Measurements from ENCODE around the gene EHD4. TPM values are rescaled to one million over a fixed set of nuclear protein-coding genes. Genes with fewer than 3 reads are reported as not detected.

The EHD4 gene
- total RNA-seq, 1 donor from 2014 or later, result 21.1 TPM

DNA sequence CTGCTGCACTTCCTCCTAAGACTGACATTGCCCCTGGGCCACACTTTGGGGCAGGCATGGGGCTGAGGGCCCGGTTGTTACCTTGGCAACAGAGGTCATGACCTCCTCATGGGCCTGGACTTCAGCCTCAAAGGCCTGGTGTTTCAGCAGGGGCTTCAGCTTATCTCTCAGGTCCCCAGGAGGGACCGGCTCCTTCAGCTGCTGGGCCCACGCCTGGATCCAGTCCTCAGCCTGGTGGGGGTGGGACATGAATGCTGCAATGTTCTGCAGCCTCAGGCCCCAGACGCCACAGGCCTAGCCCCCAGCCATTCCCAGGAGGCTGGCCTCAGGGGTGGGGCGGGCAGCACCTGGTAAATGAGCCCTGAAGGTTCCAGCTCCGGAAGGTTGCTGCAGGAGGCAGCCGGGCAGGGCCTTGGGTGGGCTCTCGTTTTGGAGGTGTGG, 106.1 kb downstream of the EHD4 start:
- Histone ChIP-seq H3K4me3 (ENCODE audit: low read depth, low read length) (no peak overlapping the region), H3K27me3 (ENCODE audit: control insufficient read depth, insufficient read depth, low read length) (no peaks in the 10 kb centered on the region), H3K36me3 (ENCODE audit: control insufficient read depth, insufficient read depth, low read length) (no peaks in the 10 kb centered on the region)
- FAIRE-seq (no peak), DNase-seq (ENCODE audit: low read depth) (no peak)
- TF ChIP-seq CTCF (IDR thresholded peaks at IDR 0.05; ENCODE audit: insufficient read depth, low read length, severe bottlenecking), result no peak

- FAIRE-seq, result no peak
- no peak for TF ChIP-seq CTCF (IDR thresholded peaks at IDR 0.05; ENCODE audit: insufficient read depth, low read length, severe bottlenecking)
- H3K4me3 ChIP-seq (ENCODE audit: low read depth, low read length), result no peak overlapping the region
These were observed 106.8 kb downstream of the EHD4 start for GRCh38 chr15:41865490-41866055.

DNA sequence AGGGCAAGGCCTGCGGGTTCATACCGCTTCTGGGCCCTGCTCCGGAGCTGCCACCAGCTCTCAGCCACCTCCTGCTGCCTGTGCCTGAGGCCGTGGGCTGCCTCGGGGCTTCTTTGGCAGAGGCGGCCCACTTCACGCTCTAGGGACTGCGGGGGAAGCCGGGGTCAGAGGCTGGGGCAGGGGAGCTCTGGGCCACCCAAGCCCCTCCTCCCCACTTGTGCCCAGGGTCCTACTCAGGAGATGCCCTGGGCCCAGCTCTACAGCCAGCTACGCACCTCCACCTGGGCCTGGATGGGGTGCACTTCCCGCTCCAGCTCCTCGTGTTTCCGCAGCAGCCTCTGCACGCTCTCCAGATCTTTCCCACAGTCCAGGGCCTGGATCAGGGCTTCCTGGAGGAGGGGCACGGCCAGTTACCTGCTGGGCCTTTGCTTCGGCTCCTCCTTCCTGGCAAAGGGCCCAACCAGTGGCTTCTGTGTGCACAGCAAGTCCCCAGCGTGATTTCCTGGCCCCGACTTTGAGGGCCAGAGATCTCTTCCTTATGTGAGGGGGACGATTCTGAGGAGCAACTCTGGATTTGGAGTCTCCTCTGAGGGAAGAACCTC, 109.7 kb downstream of the EHD4 start:
- H3K4me3 ChIP-seq (ENCODE audit: low read depth, low read length), result no peak overlapping the region
- no peaks in the 10 kb centered on the region for H3K36me3 ChIP-seq (ENCODE audit: control insufficient read depth, insufficient read depth, low read length)
- no peak for FAIRE-seq
- no peaks in the 10 kb centered on the region for H3K27me3 ChIP-seq (ENCODE audit: control insufficient read depth, insufficient read depth, low read length)
- no peak for TF ChIP-seq CTCF (IDR thresholded peaks at IDR 0.05; ENCODE audit: insufficient read depth, low read length, severe bottlenecking)
- peak; percentile 15 for DNase-seq (ENCODE audit: low read depth)

More at GRCh38 chr15:41865490-41866055, 106.8 kb downstream of the EHD4 start:
- Histone ChIP-seq H3K27me3 (ENCODE audit: control insufficient read depth, insufficient read depth, low read length) (no peaks in the 10 kb centered on the region), H3K36me3 (ENCODE audit: control insufficient read depth, insufficient read depth, low read length) (no peaks in the 10 kb centered on the region)
- no peak for DNase-seq (ENCODE audit: low read depth)

DNA sequence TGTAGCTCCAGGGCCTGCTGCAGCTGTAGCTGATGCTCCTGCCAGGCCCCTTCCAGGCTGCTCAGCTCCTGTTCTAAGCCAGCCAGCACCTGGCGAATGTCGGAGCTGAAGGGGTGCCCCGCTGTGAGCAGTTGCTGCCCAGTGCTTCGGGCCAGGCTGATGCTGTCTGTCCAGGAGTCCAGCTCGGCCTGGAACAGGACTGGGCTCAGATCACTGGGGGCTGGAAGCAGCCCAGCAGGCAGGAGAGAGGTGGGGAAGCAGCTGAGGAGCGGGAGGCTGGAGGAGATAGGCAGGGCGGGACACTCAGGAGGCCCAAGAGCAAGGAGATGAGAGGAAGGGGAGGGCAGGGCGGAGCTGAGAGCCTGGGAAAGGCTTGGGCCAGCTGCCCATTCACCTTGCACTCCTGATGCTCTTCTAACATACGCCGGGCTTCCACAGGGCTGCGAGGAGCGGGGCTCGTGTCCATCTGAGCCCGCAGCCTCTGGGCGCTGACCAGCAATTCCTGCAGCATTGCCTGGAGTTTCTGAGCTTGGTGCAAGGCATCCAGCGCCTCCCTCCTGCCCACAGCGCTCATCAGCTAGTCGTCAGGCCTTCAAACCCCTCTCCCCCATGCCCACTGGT, 110.5 kb downstream of the EHD4 start:
- FAIRE-seq, result no peak
- Histone ChIP-seq H3K36me3 (ENCODE audit: control insufficient read depth, insufficient read depth, low read length) (no peaks in the 10 kb centered on the region), H3K4me3 (ENCODE audit: low read depth, low read length) (no peak overlapping the region), H3K27me3 (ENCODE audit: control insufficient read depth, insufficient read depth, low read length) (no peaks in the 10 kb centered on the region)
- no peak for TF ChIP-seq CTCF (IDR thresholded peaks at IDR 0.05; ENCODE audit: insufficient read depth, low read length, severe bottlenecking)
- no peak for DNase-seq (ENCODE audit: low read depth)

- TF ChIP-seq CTCF (IDR thresholded peaks at IDR 0.05; ENCODE audit: insufficient read depth, low read length, severe bottlenecking), result no peak
- no peaks in the 10 kb centered on the region for H3K27me3 ChIP-seq (ENCODE audit: control insufficient read depth, insufficient read depth, low read length)
- DNase-seq (ENCODE audit: low read depth), result no peak
- no peak overlapping the region for H3K4me3 ChIP-seq (ENCODE audit: low read depth, low read length)
- no peaks in the 10 kb centered on the region for H3K36me3 ChIP-seq (ENCODE audit: control insufficient read depth, insufficient read depth, low read length)
- FAIRE-seq, result peak; percentile 72
These were observed 112.1 kb downstream of the EHD4 start for GRCh38 chr15:41860049-41860828.
